Stimulated activated CD8-positive, alpha-beta memory T cell treated with anti-CD3 and anti-CD28 coated beads, Interleukin-7, amount 100 ng/mL, for 4 hours (primary cell): ENCODE data around the gene ZNF778.
A peak's percentile ranks its signal among the peaks of the same experiment; 100 is the strongest.

Experiments
- DNase-seq, 2 donors: peaks; one replicate each; pipeline ENCODE4 v3.0.0-alpha.2; 2020; ENCODE audit warnings: low read depth in 2 of 2

Gene ZNF778

GRCh38 chr16:89217388-89218191, at the start of gene ZNF778:
Gene ZNF778, plus strand, starts transcription at chr16:89217703. Its CDS starts 3,425 bp downstream, at chr16:89221128.
- peak; percentile 51 to 77 for DNase-seq

- DNase-seq: no peak
Observed at GRCh38 chr16:89168381-89169189, 48.9 kb upstream of the ZNF778 start.

- DNase-seq: no peak
Observed at GRCh38 chr16:89169778-89170177, 47.7 kb upstream of the ZNF778 start.

- DNase-seq: no peak
Observed at GRCh38 chr16:89170346-89171215, 46.9 kb upstream of the ZNF778 start.

GRCh38 chr16:89171216-89172170, 46.0 kb upstream of the ZNF778 start, which contains the start of gene CDH15:
Gene CDH15, plus strand, starts transcription at chr16:89171748. Its CDS starts 84 bp downstream, at chr16:89171832.
- peak; percentile 88 to 92 for DNase-seq

GRCh38 chr16:89172171-89172527, 45.4 kb upstream of the ZNF778 start:
- DNase-seq: no peak

- DNase-seq: no peak
Observed at GRCh38 chr16:89172528-89173173, 44.9 kb upstream of the ZNF778 start.

- no peak for DNase-seq
Observed at GRCh38 chr16:89173174-89173921, 44.2 kb upstream of the ZNF778 start.

GRCh38 chr16:89174055-89174827, 43.3 kb upstream of the ZNF778 start:
- DNase-seq: no peak

- no peak for DNase-seq
Observed at GRCh38 chr16:89174877-89175276, 42.6 kb upstream of the ZNF778 start.

- DNase-seq: no peak
Observed at GRCh38 chr16:89175280-89176146, 42.0 kb upstream of the ZNF778 start.

- no peak for DNase-seq
Observed at GRCh38 chr16:89176147-89176690, 41.3 kb upstream of the ZNF778 start.

- no peak for DNase-seq
Observed at GRCh38 chr16:89176717-89177116, 40.8 kb upstream of the ZNF778 start.

- DNase-seq: no peak
Observed at GRCh38 chr16:89177501-89177900, 40.0 kb upstream of the ZNF778 start.

- no peak for DNase-seq
Observed at GRCh38 chr16:89178453-89179147, 38.9 kb upstream of the ZNF778 start.

- DNase-seq: no peak
Observed at GRCh38 chr16:89179148-89179484, 38.4 kb upstream of the ZNF778 start.
